ENCODE results near the gene ALK.

DNA sequence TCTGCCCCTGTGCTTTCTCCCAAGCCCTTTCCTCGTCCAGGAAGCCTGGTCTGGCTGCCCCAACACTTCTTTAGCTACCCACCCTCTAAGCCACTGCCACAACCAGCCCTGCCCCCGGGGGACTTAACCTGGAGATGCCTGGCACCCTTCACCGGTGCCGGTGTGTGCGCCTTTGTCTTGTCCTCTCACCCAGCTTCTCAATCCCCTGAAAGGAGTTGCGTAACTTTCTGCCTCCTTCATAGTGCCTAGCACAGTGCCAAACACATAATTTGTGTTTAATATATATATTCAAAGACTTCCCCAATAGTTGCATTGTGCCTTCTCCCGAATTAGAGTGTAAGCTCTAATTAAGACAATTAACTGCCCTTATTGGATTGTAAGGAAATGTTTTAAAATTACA lies 70.6 kb downstream of the ALK start:
- TF ChIP-seq POLR2A (IDR thresholded peaks at IDR 0.05), result no peak
- no peak for TF ChIP-seq POLR2AphosphoS5 (IDR thresholded peaks at IDR 0.05)
